T-helper 22 cell (primary cell): Measurements from ENCODE around the gene PCP4.

Experiments used
- DNase-seq: peaks from one replicate; pipeline ENCODE4 v3.0.0-alpha.2; 2020; ENCODE audit warnings: low read depth

Gene PCP4

DNA sequence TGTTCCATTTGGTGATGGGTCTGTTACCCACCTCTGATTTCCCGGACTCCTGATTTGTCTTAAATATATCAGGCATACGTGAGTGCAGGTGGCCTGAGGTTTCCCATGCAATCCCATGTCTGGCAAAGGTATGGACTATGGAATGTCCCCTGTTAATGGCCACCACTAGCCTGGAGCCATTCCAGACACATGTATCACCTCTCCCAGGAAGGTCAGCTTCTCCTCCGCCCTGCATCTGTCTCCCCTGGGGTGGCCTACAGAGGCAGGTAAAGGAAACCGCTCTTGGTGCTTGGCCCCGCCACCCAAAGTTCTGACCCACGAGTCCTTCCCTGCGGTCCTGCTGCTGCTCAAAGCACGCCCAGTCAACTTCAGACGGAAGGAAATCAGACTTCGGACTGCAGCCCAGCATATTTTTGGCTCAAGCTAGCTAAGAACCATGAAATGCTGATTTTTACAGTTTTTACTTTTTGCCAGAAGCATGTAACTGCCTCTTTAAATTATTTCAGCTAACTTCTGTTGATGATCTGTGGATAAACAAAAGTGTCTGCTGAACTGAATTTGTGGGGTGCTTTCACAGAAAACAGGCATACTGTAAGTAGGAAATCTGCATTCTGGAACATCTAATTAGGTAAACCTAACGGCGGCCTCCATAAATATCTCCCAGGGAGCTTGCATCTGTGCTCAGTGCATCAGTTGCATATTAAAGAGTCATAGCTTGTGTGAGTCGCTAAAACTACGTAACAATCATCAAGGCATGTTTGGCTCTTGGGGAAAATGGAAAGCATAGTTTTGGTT is 105.9 kb downstream of the PCP4 start:
- DNase-seq, result no peak

GRCh38 chr21:39976800-39977199 is 109.6 kb downstream of the PCP4 start:
- no peak for DNase-seq
